C1 segment of cervical spinal cord (tissue), 14 donors: ENCODE data around the gene MVB12B.

ENCODE experiments used
- DNase-seq, 14 donors: peaks; one replicate each; lab custom pipeline; 2025; lab: John Stamatoyannopoulos, UW

The MVB12B gene

DNA sequence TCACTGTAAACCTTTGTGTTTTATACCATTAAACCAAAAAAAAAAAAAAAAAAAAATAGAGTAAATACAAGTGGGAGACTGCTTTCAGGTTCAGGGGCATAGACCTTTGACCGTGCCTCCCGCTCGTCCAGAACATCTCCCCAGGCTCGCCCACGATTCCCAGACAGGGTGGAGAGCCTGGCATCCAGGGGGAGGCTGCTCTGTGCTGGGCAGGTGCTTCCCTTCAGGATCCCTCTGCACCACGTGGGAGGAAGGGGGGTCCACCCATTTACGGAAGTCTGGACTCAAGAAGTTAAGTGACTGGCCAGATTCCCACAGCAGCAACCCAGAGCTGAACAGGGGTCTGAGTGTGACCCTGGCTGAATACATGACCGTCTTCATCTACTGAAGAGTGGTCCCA, 161.7 kb downstream of the MVB12B start:
- DNase-seq: no peak

GRCh38 chr9:126488881-126489404, 162.3 kb downstream of the MVB12B start:
- no peak for DNase-seq

GRCh38 chr9:126489581-126490213, 163.1 kb downstream of the MVB12B start:
- DNase-seq: peak in 4 of 14 donors; percentile 48 to 58 (median 52)

- DNase-seq: peak in 2 of 14 donors; percentile 26 to 48
Measured at GRCh38 chr9:126490214-126490631, 163.6 kb downstream of the MVB12B start.

DNA sequence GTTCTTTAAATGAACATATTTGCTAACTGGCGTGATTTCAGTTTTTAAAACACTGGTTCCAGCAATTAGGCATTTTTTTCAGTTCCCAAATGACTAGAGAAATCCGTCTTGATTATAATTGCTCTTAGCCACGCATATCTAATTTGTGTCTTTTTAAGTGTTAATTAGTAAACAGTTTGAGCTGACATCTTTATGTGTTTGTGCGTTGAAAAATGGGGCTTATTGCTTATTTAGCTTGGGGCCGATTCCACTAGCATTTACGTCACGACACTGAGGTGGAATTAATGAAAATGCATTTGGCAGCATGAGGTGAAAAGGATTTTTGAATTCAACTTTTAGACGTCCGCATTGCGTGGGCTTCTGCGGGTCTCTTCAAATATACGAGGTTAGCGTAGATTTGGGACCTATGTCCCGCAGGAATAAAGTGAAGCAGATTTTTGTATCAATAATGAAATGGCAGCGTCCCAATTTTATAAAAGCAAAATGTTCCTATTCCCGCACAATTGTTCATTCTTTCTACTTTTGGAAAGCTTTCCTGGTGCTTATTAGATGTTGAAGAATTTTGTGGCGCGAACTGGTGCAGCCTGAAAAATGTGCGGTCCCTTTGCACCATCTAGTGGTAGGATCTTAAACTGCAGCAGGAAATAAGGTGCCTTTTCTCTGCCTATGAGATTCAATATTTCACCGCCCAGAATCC, 164.4 kb downstream of the MVB12B start:
- DNase-seq: peak in 7 of 14 donors; percentile 15 to 44 (median 27)

- DNase-seq: no peak
Measured at GRCh38 chr9:126491568-126491879, 164.9 kb downstream of the MVB12B start.

DNA sequence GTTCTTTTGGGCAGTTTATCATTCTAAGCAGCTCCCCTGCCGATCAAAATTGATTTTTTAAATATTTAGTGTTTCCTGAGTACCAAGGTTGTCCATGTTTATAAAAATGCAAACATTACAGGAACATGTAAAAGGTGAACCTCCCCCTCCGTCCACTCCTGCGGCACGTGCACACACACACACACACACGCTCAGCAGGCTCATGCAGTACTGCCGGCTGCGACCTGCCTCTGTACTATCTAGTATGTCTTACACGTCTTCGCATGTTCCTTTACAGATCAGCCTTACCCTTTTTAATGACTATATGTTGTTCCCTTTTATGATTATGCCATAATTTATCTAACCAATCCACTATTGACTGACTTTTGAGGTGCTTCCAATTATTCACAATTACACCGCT, 165.3 kb downstream of the MVB12B start:
- no peak for DNase-seq

DNA sequence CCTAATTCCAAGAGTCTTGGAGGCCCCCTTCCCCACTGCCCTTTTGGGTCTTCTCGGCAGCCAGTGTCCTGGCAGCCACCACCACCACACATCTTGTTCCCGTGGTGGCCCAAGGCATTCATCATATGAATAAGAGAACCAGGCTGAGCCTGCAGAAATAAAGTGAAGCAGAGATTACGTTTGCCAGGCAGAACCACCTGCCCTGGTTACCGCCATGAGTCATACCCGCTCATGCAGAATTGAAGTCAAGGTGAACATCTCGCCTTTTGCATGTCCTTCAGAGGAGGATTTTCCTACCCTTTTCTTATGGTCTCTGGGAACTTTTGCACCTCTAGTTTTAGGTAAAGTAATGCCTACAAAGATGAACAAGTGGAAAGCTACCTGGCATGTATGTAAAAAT, 167.6 kb downstream of the MVB12B start:
- DNase-seq: no peak

DNA sequence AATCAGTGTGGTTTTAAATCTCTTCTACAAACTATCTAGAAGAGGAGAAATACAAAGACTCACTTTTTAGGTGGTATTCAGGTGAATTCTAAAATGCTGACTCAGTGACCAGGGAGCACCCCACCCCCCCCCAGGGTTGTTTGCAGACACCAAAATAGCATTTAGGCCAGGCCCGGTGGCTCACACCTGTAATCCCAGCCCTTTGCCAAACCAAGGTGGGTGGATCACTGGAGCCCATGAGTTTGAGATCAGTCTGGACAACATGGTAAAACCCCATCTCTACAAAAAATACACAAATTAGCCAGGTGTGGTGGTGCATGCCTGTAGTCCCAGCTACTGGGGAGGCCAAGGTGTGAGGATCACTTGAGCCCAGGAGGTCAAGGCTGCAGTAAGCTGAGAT, 168.1 kb downstream of the MVB12B start:
- no peak for DNase-seq

- no peak for DNase-seq
Measured at GRCh38 chr9:126495411-126496180, 169.0 kb downstream of the MVB12B start.

- DNase-seq: no peak
Measured at GRCh38 chr9:126496181-126496576, 169.6 kb downstream of the MVB12B start.

DNA sequence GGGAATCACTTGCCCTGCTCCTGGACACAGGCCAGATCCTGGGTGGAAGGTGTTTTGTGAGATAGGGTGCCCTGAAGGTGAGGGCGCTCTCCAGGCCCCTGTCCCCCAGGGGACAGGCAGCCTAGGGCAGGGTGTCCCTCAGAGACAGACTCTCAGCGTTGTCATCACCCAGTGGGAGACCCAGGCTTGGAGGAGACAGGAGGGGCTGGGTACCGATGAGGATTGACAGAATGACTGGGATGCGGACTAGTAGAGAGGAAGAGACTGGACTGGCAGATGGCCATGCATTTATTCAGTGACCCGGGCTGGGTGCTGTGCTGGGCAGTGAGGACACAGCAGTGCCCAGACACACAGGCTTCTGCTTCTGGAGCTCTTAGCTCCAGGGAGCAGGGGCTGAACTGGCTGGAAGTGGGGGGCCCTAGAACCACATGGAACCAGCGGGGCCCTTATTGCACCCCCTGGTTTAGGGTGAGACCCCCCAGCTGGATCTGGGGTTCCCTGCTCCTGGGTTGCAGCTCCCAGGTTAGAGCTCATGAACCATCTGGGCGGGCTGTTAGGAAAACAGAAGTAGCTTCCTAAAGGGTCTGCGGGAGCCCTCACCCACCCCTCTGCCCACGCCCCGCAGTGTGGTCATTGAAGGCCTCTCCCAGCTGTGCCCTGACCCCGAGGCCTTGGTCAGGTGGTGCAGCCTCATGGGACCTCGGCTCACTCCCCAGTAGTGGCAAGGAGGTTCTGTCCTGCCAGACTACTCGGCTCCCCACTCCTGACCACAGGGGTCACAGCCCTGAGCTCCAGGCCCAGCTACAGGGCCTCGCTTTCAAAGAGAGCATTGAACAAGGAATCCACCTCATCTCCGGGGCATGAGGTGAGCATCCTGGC, 170.4 kb downstream of the MVB12B start:
- DNase-seq: peak in 2 of 14 donors; percentile 29 to 30

DNA sequence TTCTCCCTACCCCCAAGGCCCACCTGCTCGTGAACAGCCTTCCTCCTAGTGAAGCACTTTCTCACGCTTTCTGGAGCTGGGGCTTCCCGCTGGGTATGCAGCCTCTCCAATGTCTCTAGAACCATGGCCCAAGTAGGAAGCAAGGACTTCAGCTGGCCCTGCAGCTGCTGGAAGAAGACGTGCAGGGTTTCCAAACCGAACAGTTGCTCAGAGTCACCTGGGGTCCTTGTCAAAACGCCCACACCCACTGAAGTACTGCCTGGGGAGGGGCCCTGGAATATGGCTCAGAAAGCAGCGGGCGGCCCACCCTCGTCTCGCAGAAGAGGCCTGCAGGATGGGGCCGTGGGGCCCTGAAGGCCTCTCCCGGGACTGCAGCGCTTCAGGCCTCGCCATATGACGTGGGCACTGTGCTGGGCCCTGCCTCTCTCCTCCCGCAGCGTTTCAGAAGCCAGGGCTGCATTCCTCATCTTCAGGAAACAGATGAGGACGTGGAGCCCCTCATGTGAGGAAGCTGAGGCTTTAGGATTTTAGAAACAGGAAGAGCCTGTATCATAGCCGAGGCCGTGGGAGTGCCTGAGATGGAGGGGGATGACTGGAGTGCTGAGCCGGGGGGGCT, 171.1 kb downstream of the MVB12B start:
- DNase-seq: no peak

GRCh38 chr9:126498331-126498730, 171.7 kb downstream of the MVB12B start:
- DNase-seq: no peak

DNA sequence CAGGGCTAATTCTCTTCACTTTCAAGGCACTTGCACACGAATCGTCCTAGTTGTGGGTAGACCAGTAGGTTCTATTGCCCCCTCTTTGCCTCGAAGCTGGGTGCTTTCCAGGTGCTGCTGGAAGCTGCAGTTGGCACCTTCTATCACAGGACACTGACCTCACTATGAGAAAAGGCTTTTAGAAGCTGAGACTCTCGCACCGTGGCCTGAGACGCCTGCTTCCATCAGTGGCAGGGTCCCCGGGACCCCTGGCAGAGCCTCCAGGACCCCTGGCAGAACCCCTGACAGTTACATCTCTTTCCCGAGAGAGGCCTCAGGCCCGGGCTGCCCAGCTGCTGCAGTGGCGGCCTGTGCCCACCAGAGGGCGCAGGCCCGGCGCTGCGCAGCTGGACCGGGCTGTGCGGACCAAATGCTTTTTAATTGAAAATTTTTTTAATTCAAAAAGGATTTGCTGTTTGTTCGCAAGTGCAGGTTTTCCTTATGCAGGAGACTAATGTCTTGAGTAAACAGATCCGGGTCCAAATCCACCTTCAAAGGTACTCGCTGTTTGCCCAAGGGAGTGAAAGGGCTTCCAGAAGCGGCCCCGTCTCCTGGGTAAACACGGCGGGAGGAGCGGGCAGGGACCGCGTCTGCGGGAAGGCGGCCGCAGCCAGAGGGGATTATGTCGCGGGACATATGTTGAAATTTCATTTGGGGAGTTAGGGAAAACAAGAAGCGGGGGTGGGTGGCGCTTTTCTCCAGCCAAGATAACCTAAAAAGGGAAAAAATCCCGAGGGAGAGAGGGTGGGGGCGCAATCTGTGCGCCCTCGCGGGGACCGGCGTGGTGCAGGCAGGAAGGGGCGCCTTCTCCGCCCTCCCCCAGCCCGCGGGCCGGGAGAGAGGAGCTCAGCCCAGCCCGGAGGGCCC, 172.6 kb downstream of the MVB12B start:
- DNase-seq: peak in 6 of 14 donors; percentile 17 to 67 (median 42)

DNA sequence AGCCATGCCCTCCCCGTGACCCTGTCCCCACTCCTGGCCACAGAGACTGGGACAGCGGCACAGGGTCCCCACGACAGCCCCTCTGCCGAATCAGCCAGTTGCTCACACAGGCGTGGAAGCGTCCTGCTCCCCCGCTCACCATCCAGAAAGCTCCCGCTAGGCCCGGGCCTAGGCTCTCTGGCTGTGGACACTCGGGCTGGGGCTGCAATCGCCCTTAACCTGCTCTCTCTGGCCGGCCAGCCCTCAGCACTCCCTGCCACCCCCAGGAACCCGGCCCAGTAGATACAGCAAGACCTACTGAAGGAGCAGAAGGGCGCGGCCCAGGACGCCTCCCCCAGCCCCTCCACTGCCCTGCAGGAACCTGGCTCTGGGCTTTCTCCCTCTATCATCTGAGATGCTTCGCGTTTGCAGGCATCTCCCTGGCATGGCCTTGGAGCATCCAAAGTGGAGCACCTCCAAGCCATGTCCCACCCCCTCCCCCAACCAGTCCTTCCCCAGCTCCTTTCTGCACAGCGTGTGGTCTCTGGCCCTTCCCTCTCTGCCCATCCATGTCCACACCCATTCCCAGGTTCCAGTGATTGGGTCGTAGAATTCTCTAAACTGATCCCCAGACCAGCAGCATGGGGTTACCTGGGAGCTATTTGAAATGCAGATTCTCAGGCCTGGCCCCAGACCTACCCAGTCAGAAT, 173.4 kb downstream of the MVB12B start:
- peak in 1 of 14 donors; percentile 53 for DNase-seq

DNA sequence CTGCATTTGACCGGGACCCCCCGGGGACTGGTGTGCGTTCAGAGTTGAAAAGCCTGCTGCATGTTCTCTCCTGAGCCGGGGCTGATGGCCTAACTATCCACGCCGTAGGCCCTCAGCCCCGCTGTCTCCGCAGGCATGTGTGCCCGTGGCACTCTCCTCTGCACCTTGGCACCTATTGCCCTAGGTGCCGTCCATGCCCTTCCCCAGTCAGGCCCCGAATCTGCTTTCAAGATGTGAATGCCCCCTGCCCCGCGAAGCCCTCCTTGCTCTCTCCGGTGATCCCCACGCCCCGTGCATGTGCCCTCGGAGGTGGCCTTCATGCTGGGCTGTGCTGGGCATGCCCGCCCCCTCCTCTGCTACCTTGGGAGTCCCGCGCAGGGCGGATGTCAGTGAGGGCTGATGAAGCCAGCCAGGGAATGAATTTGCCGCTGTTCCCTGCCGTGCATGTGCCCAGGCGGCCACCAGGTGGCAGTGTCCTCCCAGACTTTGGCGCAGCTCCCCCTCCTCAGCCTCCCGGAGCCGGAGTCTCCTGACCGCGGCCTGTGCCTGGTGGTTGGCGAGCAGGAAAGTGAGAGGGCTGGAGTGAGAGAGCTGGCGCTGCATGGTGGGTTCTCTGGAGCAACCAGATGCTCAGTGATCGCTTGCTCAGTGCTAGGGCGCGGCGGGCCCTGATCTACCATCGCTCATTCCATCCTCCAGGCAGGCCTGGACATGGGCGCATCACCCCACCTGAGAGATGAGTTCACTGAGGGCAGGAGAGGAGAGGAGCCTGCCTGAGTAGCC, 174.2 kb downstream of the MVB12B start:
- DNase-seq: peak in 12 of 14 donors; percentile 54 to 81 (median 68)
